Subcutaneous adipose tissue (tissue), 4 donors: Measurements from ENCODE around the gene MGLL. TPM values are rescaled to one million over a fixed set of nuclear protein-coding genes. Genes with fewer than 3 reads are reported as not detected.

Experiments used
- total RNA-seq, 4 donors: library from RNA; depleted of rRNA; stranded (reverse); fragments of >200 nt; gene quantifications; one replicate each; pipeline ENCODE4 v1.1.0, GENCODE V29; 2016
- TF ChIP-seq, protein P1 (sequence below): fragments of 450-650 bp; IDR thresholded peaks from one replicate; pipeline ENCODE4 v1.5.1; 2016; ENCODE audit warnings: low read depth, mild to moderate bottlenecking, control low read depth, antibody characterized with exemption, moderate library complexity

The MGLL gene
- total RNA-seq, 4 donors from 2014 or later = 83.9 to 292 (median 110) TPM

- TF ChIP-seq, protein P1, sequence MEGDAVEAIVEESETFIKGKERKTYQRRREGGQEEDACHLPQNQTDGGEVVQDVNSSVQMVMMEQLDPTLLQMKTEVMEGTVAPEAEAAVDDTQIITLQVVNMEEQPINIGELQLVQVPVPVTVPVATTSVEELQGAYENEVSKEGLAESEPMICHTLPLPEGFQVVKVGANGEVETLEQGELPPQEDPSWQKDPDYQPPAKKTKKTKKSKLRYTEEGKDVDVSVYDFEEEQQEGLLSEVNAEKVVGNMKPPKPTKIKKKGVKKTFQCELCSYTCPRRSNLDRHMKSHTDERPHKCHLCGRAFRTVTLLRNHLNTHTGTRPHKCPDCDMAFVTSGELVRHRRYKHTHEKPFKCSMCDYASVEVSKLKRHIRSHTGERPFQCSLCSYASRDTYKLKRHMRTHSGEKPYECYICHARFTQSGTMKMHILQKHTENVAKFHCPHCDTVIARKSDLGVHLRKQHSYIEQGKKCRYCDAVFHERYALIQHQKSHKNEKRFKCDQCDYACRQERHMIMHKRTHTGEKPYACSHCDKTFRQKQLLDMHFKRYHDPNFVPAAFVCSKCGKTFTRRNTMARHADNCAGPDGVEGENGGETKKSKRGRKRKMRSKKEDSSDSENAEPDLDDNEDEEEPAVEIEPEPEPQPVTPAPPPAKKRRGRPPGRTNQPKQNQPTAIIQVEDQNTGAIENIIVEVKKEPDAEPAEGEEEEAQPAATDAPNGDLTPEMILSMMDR = no peak
Observed at GRCh38 chr3:127723011-127723567, 99.2 kb downstream of the MGLL start.

- TF ChIP-seq, protein P1 = no peak
Observed at GRCh38 chr3:127722091-127722784, 100.1 kb downstream of the MGLL start.

- TF ChIP-seq, protein P1 = no peak
Observed at GRCh38 chr3:127720985-127721935, 101.1 kb downstream of the MGLL start.

- TF ChIP-seq, protein P1 = no peak
Observed at GRCh38 chr3:127720161-127720823, 102.0 kb downstream of the MGLL start.

DNA sequence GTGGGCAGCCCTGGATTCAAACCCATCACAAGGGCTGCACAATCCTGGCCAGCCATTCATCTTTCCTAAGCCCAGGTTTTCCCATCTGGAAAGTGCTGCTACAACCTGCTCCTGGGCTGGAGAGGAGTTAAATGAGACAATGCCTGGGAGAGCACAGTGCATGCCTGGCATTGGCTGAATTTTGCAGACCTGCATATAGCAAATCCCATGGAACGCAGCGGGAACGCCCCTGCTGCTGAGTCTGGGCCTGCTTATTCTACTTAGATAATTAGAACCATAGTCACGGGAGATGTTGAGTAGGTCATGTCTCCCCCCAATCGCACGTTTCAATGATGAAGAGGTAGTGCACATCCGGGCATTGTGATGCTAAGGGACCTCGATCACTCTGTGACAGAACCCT, 102.9 kb downstream of the MGLL start:
- TF ChIP-seq, protein P1 = no peak

GRCh38 chr3:127718916-127719290, 103.4 kb downstream of the MGLL start:
- TF ChIP-seq, protein P1 = no peak
